ENCODE data around the gene MAP3K15. TPM values are rescaled to one million over a fixed set of nuclear protein-coding genes. Genes with fewer than 3 reads are reported as not detected.
"Not testable (repeated sequence)": the region's sequence is repeated elsewhere in the genome, so short reads cannot be mapped to it uniquely, and the experiment has no call there.

Gene MAP3K15
- total RNA-seq, 1 experiment from 2014 or later, result 1.2 TPM

DNA sequence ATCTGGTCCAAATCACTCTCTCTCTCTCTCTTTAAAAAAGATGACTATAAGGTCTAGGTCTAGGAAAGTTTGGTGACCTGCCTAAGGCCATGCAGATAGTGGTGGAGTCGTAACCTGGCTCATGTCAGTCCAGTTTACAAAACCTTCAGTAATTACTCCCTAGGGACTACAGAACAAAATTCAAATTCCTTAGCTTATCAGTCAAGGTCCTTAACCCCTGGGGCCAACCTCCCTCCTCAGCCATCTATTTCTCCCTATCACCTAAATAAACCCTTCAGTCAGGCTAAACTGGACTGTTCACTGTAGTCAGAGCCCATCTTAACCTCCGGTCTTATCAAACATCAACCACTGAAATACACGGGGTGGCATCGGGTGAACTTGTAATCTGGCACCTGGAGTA lies 68.9 kb downstream of the MAP3K15 start:
- no peak overlapping the region for H3K9ac ChIP-seq (ENCODE audit: extremely low read depth, insufficient read length, low read length)
- no peak overlapping the region for H2AFZ ChIP-seq (ENCODE audit: low read length)
- Mint-ChIP-seq H3K4me3 (no peak overlapping the region), H3K9me3 (peaks cover 66 to 71% of the 10 kb centered on the region in 2 experiments), H3K27me3 (ENCODE audit: low read depth) (peaks cover 3% of the 10 kb centered on the region), H3K27ac (no peak overlapping the region; a peak in 1 of 7 replicates), H3K4me1 (no peaks in the 10 kb centered on the region), H3K36me3 (ENCODE audit: insufficient read depth in 1 of 3, low read depth in 3 of 3) (peaks cover 0 to 6% (median 0%) of the 10 kb centered on the region in 3 experiments; a peak in 4 of 7 replicates)
- H3K79me2 ChIP-seq (ENCODE audit: insufficient read depth, low read length), result no peaks in the 10 kb centered on the region
- peaks cover 43% of the 10 kb centered on the region for H3K9me3 ChIP-seq (ENCODE audit: control insufficient read depth, low read depth, low read length)
- no peak overlapping the region for H3K56ac ChIP-seq (ENCODE audit: insufficient read length, low read depth, low read length)
- no peaks in the 10 kb centered on the region for H3K23me2 ChIP-seq (ENCODE audit: insufficient read length, low read depth, low read length, poor library complexity, severe bottlenecking)
- no peak overlapping the region for H3K27ac ChIP-seq (ENCODE audit: insufficient read length, low read depth, low read length)
- H3K23ac ChIP-seq (ENCODE audit: insufficient read length, low read depth, low read length), result no peak overlapping the region
- H3K14ac ChIP-seq (ENCODE audit: insufficient read depth, low read length), result no peak overlapping the region
- no peak overlapping the region for H3T11ph ChIP-seq (ENCODE audit: low read length)
- no peak for DNase-seq
- H4K8ac ChIP-seq (replicated peaks; ENCODE audit: insufficient read length, low read depth, low read length), result no peak overlapping the region
- no peak overlapping the region for H3K4ac ChIP-seq (ENCODE audit: low read depth, low read length)
- no peak overlapping the region for H2BK120ac ChIP-seq (ENCODE audit: low read depth, low read length, poor library complexity, severe bottlenecking)
- no peak overlapping the region for H3K4me2 ChIP-seq (ENCODE audit: insufficient read depth, insufficient read length, low read length)
- TF ChIP-seq, protein P1, sequence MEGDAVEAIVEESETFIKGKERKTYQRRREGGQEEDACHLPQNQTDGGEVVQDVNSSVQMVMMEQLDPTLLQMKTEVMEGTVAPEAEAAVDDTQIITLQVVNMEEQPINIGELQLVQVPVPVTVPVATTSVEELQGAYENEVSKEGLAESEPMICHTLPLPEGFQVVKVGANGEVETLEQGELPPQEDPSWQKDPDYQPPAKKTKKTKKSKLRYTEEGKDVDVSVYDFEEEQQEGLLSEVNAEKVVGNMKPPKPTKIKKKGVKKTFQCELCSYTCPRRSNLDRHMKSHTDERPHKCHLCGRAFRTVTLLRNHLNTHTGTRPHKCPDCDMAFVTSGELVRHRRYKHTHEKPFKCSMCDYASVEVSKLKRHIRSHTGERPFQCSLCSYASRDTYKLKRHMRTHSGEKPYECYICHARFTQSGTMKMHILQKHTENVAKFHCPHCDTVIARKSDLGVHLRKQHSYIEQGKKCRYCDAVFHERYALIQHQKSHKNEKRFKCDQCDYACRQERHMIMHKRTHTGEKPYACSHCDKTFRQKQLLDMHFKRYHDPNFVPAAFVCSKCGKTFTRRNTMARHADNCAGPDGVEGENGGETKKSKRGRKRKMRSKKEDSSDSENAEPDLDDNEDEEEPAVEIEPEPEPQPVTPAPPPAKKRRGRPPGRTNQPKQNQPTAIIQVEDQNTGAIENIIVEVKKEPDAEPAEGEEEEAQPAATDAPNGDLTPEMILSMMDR (conservative IDR thresholded peaks at IDR 0.05), result no peak
- no peak overlapping the region for H4K5ac ChIP-seq (ENCODE audit: insufficient read length, low read depth, low read length)
- H2AK5ac ChIP-seq (ENCODE audit: insufficient read length, low read length), result no peak overlapping the region
- no peaks in the 10 kb centered on the region for H4K20me1 ChIP-seq (ENCODE audit: control insufficient read depth, insufficient read depth, insufficient read length)
- no peak overlapping the region for H4K91ac ChIP-seq (ENCODE audit: insufficient read length, low read depth, low read length)
- no peak overlapping the region for H2BK15ac ChIP-seq (ENCODE audit: low read depth, low read length)
- no peak overlapping the region for H2BK20ac ChIP-seq (ENCODE audit: low read depth, low read length, poor library complexity, severe bottlenecking)
- no peaks in the 10 kb centered on the region for H3K27me3 ChIP-seq (ENCODE audit: insufficient read depth, low read length)
- WGBS (ENCODE audit: extremely low coverage, insufficient read length, low lambda C conversion rate), result no CpG with 5 or more reads among the region's 4 CpGs
- H3K18ac ChIP-seq (ENCODE audit: insufficient read length, low read depth, low read length), result no peak overlapping the region
- H3K4me1 ChIP-seq (ENCODE audit: insufficient read depth, low read length), result no peaks in the 10 kb centered on the region
- H2BK5ac ChIP-seq (ENCODE audit: insufficient read length, low read length), result no peak overlapping the region
- H2BK12ac ChIP-seq (ENCODE audit: insufficient read length, low read depth, low read length), result no peak overlapping the region
- no peaks in the 10 kb centered on the region for H3K79me1 ChIP-seq (ENCODE audit: insufficient read depth, low read depth, low read length, poor library complexity, severe bottlenecking)

DNA sequence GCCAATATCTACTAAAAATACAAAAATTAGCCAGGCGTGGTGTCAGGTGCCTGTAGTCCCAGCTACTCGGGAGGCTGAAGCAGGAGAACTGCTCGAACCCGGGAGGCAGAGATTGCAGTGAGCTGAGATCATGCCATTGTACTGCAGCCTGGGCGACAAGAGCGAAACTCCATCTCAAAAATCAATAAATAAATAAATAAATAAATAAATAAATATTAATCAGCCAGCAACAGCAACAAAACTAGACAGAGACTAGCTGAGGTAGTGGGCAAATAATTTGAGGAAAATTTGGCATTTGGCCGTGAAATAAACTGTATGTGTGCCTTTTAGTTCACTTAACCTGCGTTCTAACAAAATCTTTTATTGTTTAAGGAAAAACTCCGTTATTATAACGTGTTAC lies 69.5 kb downstream of the MAP3K15 start:
- H3K4me2 ChIP-seq (ENCODE audit: insufficient read depth, insufficient read length, low read length); H3K27me3 ChIP-seq (ENCODE audit: insufficient read depth, low read length); H3K4me1 Mint-ChIP-seq; DNase-seq; H2BK5ac ChIP-seq (ENCODE audit: insufficient read length, low read length); H4K8ac ChIP-seq (replicated peaks; ENCODE audit: insufficient read length, low read depth, low read length); H2BK15ac ChIP-seq (ENCODE audit: low read depth, low read length); H2AK5ac ChIP-seq (ENCODE audit: insufficient read length, low read length); H3K4ac ChIP-seq (ENCODE audit: low read depth, low read length); H2AFZ ChIP-seq (ENCODE audit: low read length); H3K23me2 ChIP-seq (ENCODE audit: insufficient read length, low read depth, low read length, poor library complexity, severe bottlenecking); H3T11ph ChIP-seq (ENCODE audit: low read length); H3K9ac ChIP-seq (ENCODE audit: extremely low read depth, insufficient read length, low read length); H3K27me3 Mint-ChIP-seq (ENCODE audit: low read depth); H3K36me3 Mint-ChIP-seq (ENCODE audit: insufficient read depth in 1 of 3, low read depth in 3 of 3); H3K56ac ChIP-seq (ENCODE audit: insufficient read length, low read depth, low read length); H3K27ac Mint-ChIP-seq; H4K91ac ChIP-seq (ENCODE audit: insufficient read length, low read depth, low read length); H3K14ac ChIP-seq (ENCODE audit: insufficient read depth, low read length); H4K20me1 ChIP-seq (ENCODE audit: control insufficient read depth, insufficient read depth, insufficient read length); H3K18ac ChIP-seq (ENCODE audit: insufficient read length, low read depth, low read length); H3K4me3 Mint-ChIP-seq; H3K79me2 ChIP-seq (ENCODE audit: insufficient read depth, low read length); H2BK12ac ChIP-seq (ENCODE audit: insufficient read length, low read depth, low read length); H3K79me1 ChIP-seq (ENCODE audit: insufficient read depth, low read depth, low read length, poor library complexity, severe bottlenecking); H4K5ac ChIP-seq (ENCODE audit: insufficient read length, low read depth, low read length); H2BK120ac ChIP-seq (ENCODE audit: low read depth, low read length, poor library complexity, severe bottlenecking); H2BK20ac ChIP-seq (ENCODE audit: low read depth, low read length, poor library complexity, severe bottlenecking); H3K23ac ChIP-seq (ENCODE audit: insufficient read length, low read depth, low read length); H3K27ac ChIP-seq (ENCODE audit: insufficient read length, low read depth, low read length); H3K4me1 ChIP-seq (ENCODE audit: insufficient read depth, low read length): not testable (repeated sequence)
- WGBS (ENCODE audit: extremely low coverage, insufficient read length, low lambda C conversion rate), result no CpG with 5 or more reads among the region's 10 CpGs
- H3K9me3 Mint-ChIP-seq, result peaks cover 70 to 71% of the 10 kb centered on the region in 2 experiments
- peaks cover 47% of the 10 kb centered on the region for H3K9me3 ChIP-seq (ENCODE audit: control insufficient read depth, low read depth, low read length)
